SK-N-SH treated with all-trans-retinoic acid at 6 μM for 48 hours (cell line): ENCODE measurements around the gene TMEM131.

Experiments used
- ATAC-seq: fragments of 200-7000 bp; cut with Tn5 transposase; 3 replicates; pipeline ENCODE4 v1.9.1; 2020; ENCODE audit warnings: mild to moderate bottlenecking, moderate library complexity
- BACH2 ChIP-seq: fragments of 250-450 bp; sonication (Bioruptor Pico); IDR thresholded peaks from 2 replicates; pipeline ENCODE4 v1.9.0; 2021; ENCODE audit warnings: mild to moderate bottlenecking, borderline replicate concordance
- CSDC2 ChIP-seq: fragments of 250-450 bp; sonication (Bioruptor Pico); IDR thresholded peaks from 2 replicates; pipeline ENCODE4 v1.5.0; 2020; ENCODE audit warnings: mild to moderate bottlenecking, moderate library complexity
- CSRNP3 ChIP-seq: fragments of 250-450 bp; sonication (Bioruptor Pico); IDR thresholded peaks from 2 replicates; pipeline ENCODE4 v1.5.1; 2021; ENCODE audit warnings: mild to moderate bottlenecking, moderate library complexity
- GLIS3 ChIP-seq: fragments of 250-450 bp; sonication (Bioruptor Pico); IDR thresholded peaks from 2 replicates; pipeline ENCODE4 v1.5.0; 2020; ENCODE audit warnings: mild to moderate bottlenecking, moderate library complexity
- ISL1 ChIP-seq: fragments of 250-450 bp; sonication (Bioruptor Pico); IDR thresholded peaks from 2 replicates; pipeline ENCODE4 v2.1.2; 2022; ENCODE audit warnings: mild to moderate bottlenecking, moderate library complexity
- OSR1 ChIP-seq: fragments of 250-450 bp; sonication (Bioruptor Pico); IDR thresholded peaks from 2 replicates; pipeline ENCODE4 v1.8.0; 2022; ENCODE audit warnings: moderate library complexity, mild to moderate bottlenecking, inconsistent platforms
- PATZ1 ChIP-seq: fragments of 250-450 bp; sonication (Bioruptor Pico); IDR thresholded peaks from 2 replicates; pipeline ENCODE4 v1.8.0; 2020; ENCODE audit warnings: mild to moderate bottlenecking, moderate library complexity, borderline replicate concordance
- PPARA ChIP-seq: fragments of 250-450 bp; sonication (Bioruptor Pico); IDR thresholded peaks from 2 replicates; pipeline ENCODE4 v1.5.0; 2020; ENCODE audit warnings: mild to moderate bottlenecking, borderline replicate concordance
- RARB ChIP-seq: fragments of 250-450 bp; sonication (Bioruptor Pico); IDR thresholded peaks from 2 replicates; pipeline ENCODE4 v1.8.0; 2021; ENCODE audit warnings: mild to moderate bottlenecking, moderate library complexity
- SNAI2 ChIP-seq: fragments of 250-450 bp; sonication (Bioruptor Pico); IDR thresholded peaks from 2 replicates; pipeline ENCODE4 v1.5.0; 2020; ENCODE audit warnings: mild to moderate bottlenecking, moderate library complexity
- TCF4 ChIP-seq: fragments of 250-450 bp; sonication (Bioruptor Pico); IDR thresholded peaks from 2 replicates; pipeline ENCODE4 v1.8.0; 2021; ENCODE audit warnings: mild to moderate bottlenecking, moderate library complexity, borderline replicate concordance
- TOX ChIP-seq: fragments of 250-450 bp; sonication (Bioruptor Pico); IDR thresholded peaks from 2 replicates; pipeline ENCODE4 v1.8.0; 2021; ENCODE audit warnings: mild to moderate bottlenecking, moderate library complexity, borderline replicate concordance
- TSHZ2 ChIP-seq: fragments of 250-450 bp; sonication (Bioruptor Pico); IDR thresholded peaks from 2 replicates; pipeline ENCODE4 v1.5.0; 2020; ENCODE audit warnings: mild to moderate bottlenecking, moderate library complexity
- ZC3H10 ChIP-seq: fragments of 250-450 bp; sonication (Bioruptor Pico); IDR thresholded peaks from 2 replicates; pipeline ENCODE4 v1.5.1; 2021; ENCODE audit warnings: mild to moderate bottlenecking, moderate library complexity
- ZFP3 ChIP-seq: fragments of 250-450 bp; sonication (Bioruptor Pico); IDR thresholded peaks from 2 replicates; pipeline ENCODE4 v1.5.0; 2020; ENCODE audit warnings: mild to moderate bottlenecking, moderate library complexity
- ZFP30 ChIP-seq: fragments of 450-650 bp; formaldehyde crosslinking; IDR thresholded peaks from 2 replicates; pipeline ENCODE4 v1.5.0; 2022; ENCODE audit warnings: mild to moderate bottlenecking, moderate library complexity
- ZNF565 ChIP-seq: fragments of 450-650 bp; formaldehyde crosslinking; conservative IDR thresholded peaks from 2 replicates; pipeline ENCODE4 v1.5.0; 2020; ENCODE audit warnings: low read depth, mild to moderate bottlenecking, moderate library complexity
- ZNF70 ChIP-seq: fragments of 450-650 bp; formaldehyde crosslinking; IDR thresholded peaks from 2 replicates; pipeline ENCODE4 v1.5.0; 2020; ENCODE audit warnings: mild to moderate bottlenecking, moderate library complexity
- TF ChIP-seq, protein P1 (sequence below): fragments of 250-450 bp; sonication (Bioruptor Pico); IDR thresholded peaks from 2 replicates; pipeline ENCODE4 v1.5.1; 2020; ENCODE audit warnings: low read depth, mild to moderate bottlenecking, moderate library complexity
- TF ChIP-seq, protein P2 (sequence below): fragments of 250-450 bp; sonication (Bioruptor Pico); IDR thresholded peaks from 2 replicates; pipeline ENCODE4 v1.8.0; 2021; ENCODE audit warnings: low read depth, mild to moderate bottlenecking, moderate library complexity, borderline replicate concordance

The TMEM131 gene

GRCh38 chr2:98028101-98028561, 32.4 kb upstream of the TMEM131 start (continued):
- TF ChIP-seq, protein P1, sequence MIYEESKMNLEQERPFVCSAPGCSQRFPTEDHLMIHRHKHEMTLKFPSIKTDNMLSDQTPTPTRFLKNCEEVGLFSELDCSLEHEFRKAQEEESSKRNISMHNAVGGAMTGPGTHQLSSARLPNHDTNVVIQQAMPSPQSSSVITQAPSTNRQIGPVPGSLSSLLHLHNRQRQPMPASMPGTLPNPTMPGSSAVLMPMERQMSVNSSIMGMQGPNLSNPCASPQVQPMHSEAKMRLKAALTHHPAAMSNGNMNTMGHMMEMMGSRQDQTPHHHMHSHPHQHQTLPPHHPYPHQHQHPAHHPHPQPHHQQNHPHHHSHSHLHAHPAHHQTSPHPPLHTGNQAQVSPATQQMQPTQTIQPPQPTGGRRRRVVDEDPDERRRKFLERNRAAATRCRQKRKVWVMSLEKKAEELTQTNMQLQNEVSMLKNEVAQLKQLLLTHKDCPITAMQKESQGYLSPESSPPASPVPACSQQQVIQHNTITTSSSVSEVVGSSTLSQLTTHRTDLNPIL (CRISPR knock-in tag) = no peak
- TF ChIP-seq OSR1 (CRISPR knock-in tag) (no peak), SNAI2 (CRISPR knock-in tag) (no peak), PATZ1 (no peak), ZFP3 (CRISPR knock-in tag) (no peak), PPARA (no peak), ZNF70 (CRISPR knock-in tag) (no peak)
- TF ChIP-seq, protein P2, sequence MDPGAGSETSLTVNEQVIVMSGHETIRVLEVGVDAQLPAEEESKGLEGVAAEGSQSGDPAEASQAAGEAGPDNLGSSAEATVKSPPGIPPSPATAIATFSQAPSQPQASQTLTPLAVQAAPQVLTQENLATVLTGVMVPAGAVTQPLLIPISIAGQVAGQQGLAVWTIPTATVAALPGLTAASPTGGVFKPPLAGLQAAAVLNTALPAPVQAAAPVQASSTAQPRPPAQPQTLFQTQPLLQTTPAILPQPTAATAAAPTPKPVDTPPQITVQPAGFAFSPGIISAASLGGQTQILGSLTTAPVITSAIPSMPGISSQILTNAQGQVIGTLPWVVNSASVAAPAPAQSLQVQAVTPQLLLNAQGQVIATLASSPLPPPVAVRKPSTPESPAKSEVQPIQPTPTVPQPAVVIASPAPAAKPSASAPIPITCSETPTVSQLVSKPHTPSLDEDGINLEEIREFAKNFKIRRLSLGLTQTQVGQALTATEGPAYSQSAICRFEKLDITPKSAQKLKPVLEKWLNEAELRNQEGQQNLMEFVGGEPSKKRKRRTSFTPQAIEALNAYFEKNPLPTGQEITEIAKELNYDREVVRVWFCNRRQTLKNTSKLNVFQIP = no peak

DNA sequence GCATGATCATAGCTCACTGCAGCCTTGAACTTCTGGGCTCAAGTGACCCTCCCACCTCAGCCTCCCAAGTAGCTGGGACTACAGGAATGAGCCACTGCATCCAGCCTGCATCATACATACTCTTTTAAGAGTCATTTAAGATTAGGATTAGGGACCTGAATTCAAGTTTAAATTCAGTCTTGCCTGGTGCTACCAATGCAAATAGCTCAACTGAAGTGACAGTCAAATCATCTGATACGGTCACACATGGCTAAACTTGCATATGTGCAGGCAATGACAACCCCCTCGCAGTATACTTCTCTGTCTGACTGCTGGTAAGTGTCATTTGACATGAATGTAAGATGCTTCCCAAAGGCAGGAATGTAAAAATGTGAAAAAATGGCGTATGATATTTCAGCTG, 31.8 kb upstream of the TMEM131 start:
- TF ChIP-seq ZFP3 (CRISPR knock-in tag) (no peak), SNAI2 (CRISPR knock-in tag) (no peak), TSHZ2 (no peak), ZNF565 (CRISPR knock-in tag) (no peak), CSDC2 (no peak), ZNF70 (CRISPR knock-in tag) (no peak), GLIS3 (CRISPR knock-in tag) (no peak), TCF4 (CRISPR knock-in tag) (no peak), RARB (CRISPR knock-in tag) (no peak), CSRNP3 (CRISPR knock-in tag) (no peak), TOX (CRISPR knock-in tag) (no peak), PATZ1 (no peak), OSR1 (CRISPR knock-in tag) (no peak), ISL1 (CRISPR knock-in tag) (no peak), BACH2 (CRISPR knock-in tag) (no peak), ZFP30 (CRISPR knock-in tag) (no peak), ZC3H10 (CRISPR knock-in tag) (no peak)
- TF ChIP-seq, protein P2 = no peak
- TF ChIP-seq, protein P1 (CRISPR knock-in tag) = no peak
- ATAC-seq = no peak
